Vagina (tissue), 2 donors: ENCODE measurements around the gene NCOR1. TPM values are rescaled to one million over a fixed set of nuclear protein-coding genes. Genes with fewer than 3 reads are reported as not detected.
A peak's percentile ranks its signal among the peaks of the same experiment; 100 is the strongest.
"Not testable (repeated sequence)": the region's sequence is repeated elsewhere in the genome, so short reads cannot be mapped to it uniquely, and the experiment has no call there.

Experiments
- DNase-seq, 2 donors: peaks; one replicate each; pipeline ENCODE4 v3.0.0-alpha.2; 2017; ENCODE audit errors: extremely low spot score in 2 of 2
- H3K27ac ChIP-seq: fragments of 200-600 bp; sonication (generic); one replicate; pipeline ENCODE4 v1.5.1; 2019
- H3K27me3 ChIP-seq: fragments of 200-600 bp; sonication (generic); one replicate; pipeline ENCODE4 v1.5.1; 2019
- H3K36me3 ChIP-seq, 2 donors: fragments of 200-600 bp; sonication (generic); one replicate each; pipeline ENCODE4 v1.5.1; 2017 to 2019
- H3K4me1 ChIP-seq: fragments of 200-600 bp; sonication (generic); one replicate; pipeline ENCODE4 v1.5.1; 2019
- H3K4me3 ChIP-seq, 2 donors: fragments of 200-600 bp; sonication (generic); 1 replicate in 1 of 2; 2 replicates in 1 of 2; pipeline ENCODE4 v1.5.1; 2016 to 2019
- H3K9me3 ChIP-seq: fragments of 200-600 bp; sonication (generic); one replicate; pipeline ENCODE4 v1.5.1; 2019
- POLR2A ChIP-seq, 2 donors: fragments of 450-650 bp; IDR thresholded peaks; one replicate each; pipeline ENCODE4 v1.6.1; 2017; ENCODE audit warnings: antibody characterized with exemption in 2 of 2, mild to moderate bottlenecking in 2 of 2, moderate library complexity in 2 of 2
- POLR2AphosphoS5 ChIP-seq, 2 donors: sonication (generic); formaldehyde crosslinking; IDR thresholded peaks; one replicate each; pipeline ENCODE4 v1.9.0; 2017; ENCODE audit warnings: antibody characterized with exemption in 2 of 2, mild to moderate bottlenecking in 2 of 2, low read depth in 1 of 2; ENCODE audit not compliant: insufficient read depth in 1 of 2
- intact Hi-C: fragments of 100-400 bp; cut with DNase I; formaldehyde crosslinking; loops from one replicate; pipeline ENCODE4 v1.15.1; 2023
- total RNA-seq: library from RNA; depleted of rRNA; stranded (reverse); fragments of >200 nt; gene quantifications from one replicate; pipeline ENCODE4 v1.2.3, GENCODE V29; 2016
- TF ChIP-seq, protein P1 (sequence below), 3 experiments: fragments of 450-650 bp in 2 of 3; fragments of 200-600 bp in 1 of 3; sonication (generic) in 1 of 3; IDR thresholded peaks; one replicate each; pipeline ENCODE4 v1.5.1; 2017 to 2019; ENCODE audit warnings: antibody characterized with exemption in 3 of 3, mild to moderate bottlenecking in 2 of 3, moderate library complexity in 2 of 3

Gene NCOR1
- total RNA-seq, 1 donor from 2014 or later, result 175 TPM

DNA sequence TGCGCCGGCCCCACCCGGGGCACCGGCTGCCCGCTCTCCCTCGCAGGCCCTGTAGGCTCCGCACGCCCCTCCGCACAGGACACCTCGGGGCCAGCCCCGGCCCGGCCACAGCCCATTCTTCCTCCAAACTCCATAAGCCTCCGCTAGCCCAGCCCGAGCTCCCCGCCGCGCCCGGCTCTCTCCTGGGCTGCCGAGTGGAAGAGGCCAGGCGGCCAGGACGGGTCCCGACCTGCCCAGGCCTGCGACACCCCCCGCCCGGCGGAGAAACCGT is 397 bp downstream of the NCOR1 start:
- DNase-seq, result no peak
- intact Hi-C loops, result no loop called here

DNA sequence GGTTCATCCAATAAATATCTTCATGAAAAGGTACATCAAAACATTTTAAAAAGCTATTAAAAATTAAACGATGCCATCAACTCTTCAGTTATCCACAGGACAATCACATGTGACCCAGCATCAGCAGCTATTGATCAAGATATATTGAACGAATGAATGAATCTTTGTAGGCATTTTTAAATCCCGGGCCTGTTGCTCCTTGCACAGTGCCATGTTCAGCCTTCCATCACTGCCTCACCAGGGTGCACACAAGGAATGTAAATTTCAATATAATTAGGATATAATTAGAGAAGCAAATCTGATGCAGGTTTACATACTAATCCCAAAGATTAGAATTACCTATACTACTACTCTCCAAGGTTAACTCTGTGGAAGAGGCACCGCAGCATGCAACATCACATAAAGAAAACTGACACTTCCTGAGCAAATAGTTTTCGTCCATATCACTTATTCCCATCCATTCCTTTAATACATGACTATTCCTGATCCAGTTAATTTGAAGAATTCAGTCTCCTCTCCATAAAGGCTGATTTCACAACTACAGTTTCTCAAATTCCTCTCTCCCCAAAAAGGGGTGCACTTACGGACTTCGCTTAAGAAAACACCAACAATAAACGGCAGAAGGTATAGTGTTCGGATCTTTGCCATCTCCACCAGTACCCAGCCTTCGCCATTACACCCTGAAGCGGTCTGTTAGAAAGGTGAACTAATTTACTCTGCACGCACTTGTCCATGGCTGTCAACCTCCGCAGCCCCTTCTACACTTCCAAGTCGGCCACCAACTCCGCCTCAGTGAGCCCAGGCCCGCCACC is 938 bp downstream of the NCOR1 start:
- Histone ChIP-seq H3K27me3 (no peaks in the 10 kb centered on the region), H3K4me3 (peak overlapping the region; percentile 98 to 100), H3K36me3 (no peaks in the 10 kb centered on the region), H3K9me3 (no peaks in the 10 kb centered on the region), H3K27ac (peak overlapping the region; percentile 98), H3K4me1 (peaks cover 58% of the 10 kb centered on the region)
- TF ChIP-seq POLR2A (IDR thresholded peaks at IDR 0.05) (no peak), POLR2AphosphoS5 (IDR thresholded peaks at IDR 0.05; ENCODE audit: insufficient read depth in 1 of 2, low read depth in 1 of 2) (no peak)
- TF ChIP-seq, protein P1, sequence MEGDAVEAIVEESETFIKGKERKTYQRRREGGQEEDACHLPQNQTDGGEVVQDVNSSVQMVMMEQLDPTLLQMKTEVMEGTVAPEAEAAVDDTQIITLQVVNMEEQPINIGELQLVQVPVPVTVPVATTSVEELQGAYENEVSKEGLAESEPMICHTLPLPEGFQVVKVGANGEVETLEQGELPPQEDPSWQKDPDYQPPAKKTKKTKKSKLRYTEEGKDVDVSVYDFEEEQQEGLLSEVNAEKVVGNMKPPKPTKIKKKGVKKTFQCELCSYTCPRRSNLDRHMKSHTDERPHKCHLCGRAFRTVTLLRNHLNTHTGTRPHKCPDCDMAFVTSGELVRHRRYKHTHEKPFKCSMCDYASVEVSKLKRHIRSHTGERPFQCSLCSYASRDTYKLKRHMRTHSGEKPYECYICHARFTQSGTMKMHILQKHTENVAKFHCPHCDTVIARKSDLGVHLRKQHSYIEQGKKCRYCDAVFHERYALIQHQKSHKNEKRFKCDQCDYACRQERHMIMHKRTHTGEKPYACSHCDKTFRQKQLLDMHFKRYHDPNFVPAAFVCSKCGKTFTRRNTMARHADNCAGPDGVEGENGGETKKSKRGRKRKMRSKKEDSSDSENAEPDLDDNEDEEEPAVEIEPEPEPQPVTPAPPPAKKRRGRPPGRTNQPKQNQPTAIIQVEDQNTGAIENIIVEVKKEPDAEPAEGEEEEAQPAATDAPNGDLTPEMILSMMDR (IDR thresholded peaks at IDR 0.05), result no peak
- intact Hi-C loops, result no loop called here
- peak in 1 of 2 donors; percentile 85 for DNase-seq

More for the DNA sequence above, 397 bp downstream of the NCOR1 start:
- no peaks in the 10 kb centered on the region for H3K27me3 ChIP-seq
- H3K4me1 ChIP-seq, result peaks cover 58% of the 10 kb centered on the region
- no peaks in the 10 kb centered on the region for H3K9me3 ChIP-seq
- no peaks in the 10 kb centered on the region for H3K36me3 ChIP-seq
- peak overlapping the region; percentile 98 to 100 for H3K4me3 ChIP-seq
- H3K27ac ChIP-seq, result peak overlapping the region; percentile 98
- TF ChIP-seq POLR2AphosphoS5 (IDR thresholded peaks at IDR 0.05; ENCODE audit: insufficient read depth in 1 of 2, low read depth in 1 of 2), result no peak
- no peak for TF ChIP-seq POLR2A (IDR thresholded peaks at IDR 0.05)
- TF ChIP-seq, protein P1 (IDR thresholded peaks at IDR 0.05), result no peak

DNA sequence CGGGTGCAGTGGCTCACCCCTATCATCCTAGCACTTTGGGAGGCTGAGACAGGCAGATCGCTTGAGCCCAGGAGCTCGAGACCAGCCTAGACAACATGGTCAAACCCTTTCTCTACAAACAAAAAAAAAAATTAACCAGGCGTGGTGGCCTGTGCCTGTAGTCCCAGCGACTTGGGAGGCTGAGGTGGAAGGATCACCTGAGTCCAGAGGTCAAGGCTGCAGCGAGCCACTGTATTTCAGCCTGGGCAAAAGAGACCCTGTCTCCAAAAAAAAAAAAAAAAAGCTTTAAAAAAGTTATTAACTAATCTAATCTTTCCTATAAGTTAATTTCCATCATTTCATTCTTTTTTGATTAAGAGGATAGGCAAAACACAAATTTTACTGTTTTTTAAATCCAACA is 2.5 kb downstream of the NCOR1 start:
- Histone ChIP-seq H3K9me3 (no peaks in the 10 kb centered on the region), H3K27ac (no peak overlapping the region), H3K4me1 (peaks cover 54% of the 10 kb centered on the region), H3K27me3 (no peaks in the 10 kb centered on the region), H3K36me3 (no peaks in the 10 kb centered on the region), H3K4me3 (no peak overlapping the region)
- DNase-seq, result no peak
- intact Hi-C loops, result no loop called here
- TF ChIP-seq, protein P1 (IDR thresholded peaks at IDR 0.05), result no peak
- TF ChIP-seq POLR2A (IDR thresholded peaks at IDR 0.05) (no peak), POLR2AphosphoS5 (IDR thresholded peaks at IDR 0.05; ENCODE audit: insufficient read depth in 1 of 2, low read depth in 1 of 2) (no peak)

DNA sequence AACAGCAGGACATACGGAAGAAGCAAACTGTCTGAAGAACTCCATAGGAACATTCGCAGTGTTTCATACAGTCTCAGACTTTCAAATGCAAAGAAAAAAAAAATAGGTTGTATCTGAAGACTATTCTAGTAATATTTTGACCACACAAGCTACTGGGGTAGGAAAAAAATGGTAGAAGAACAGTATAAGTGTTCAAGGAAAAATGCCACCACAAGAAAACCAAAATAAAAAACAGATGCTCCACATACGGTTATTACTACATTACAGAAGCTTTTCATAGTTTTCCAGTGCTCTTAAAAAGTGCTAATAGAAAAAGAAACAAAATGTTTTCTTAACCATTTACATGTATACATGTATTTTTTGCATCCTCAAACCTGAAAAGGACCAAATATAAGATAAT is 3.7 kb downstream of the NCOR1 start:
- TF ChIP-seq POLR2AphosphoS5 (IDR thresholded peaks at IDR 0.05; ENCODE audit: insufficient read depth in 1 of 2, low read depth in 1 of 2) (no peak), POLR2A (IDR thresholded peaks at IDR 0.05) (no peak)
- TF ChIP-seq, protein P1 (IDR thresholded peaks at IDR 0.05), result no peak
- intact Hi-C loops, result no loop called here

DNA sequence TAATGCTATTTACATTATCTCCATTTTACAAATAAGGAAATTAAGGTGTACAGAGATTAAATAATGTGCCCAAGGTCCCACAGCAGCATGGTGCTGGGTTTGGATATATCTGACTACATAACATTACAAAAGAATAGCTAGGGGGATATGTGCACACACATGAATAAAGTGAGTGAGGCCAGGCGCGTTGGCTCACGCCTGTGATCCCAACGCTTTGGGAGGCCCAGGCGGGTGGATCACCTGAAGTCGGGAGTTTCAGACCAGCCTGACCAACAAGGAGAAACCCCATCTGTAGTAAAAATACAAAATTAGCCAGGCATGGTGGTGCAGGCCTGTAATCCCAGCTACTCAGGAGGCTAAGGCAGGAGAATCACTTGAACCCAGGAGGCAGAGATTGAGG is 10.6 kb downstream of the NCOR1 start:
- peaks cover 56% of the 10 kb centered on the region for H3K4me1 ChIP-seq
- H3K27ac ChIP-seq, DNase-seq, H3K36me3 ChIP-seq, H3K4me3 ChIP-seq, intact Hi-C loops, H3K27me3 ChIP-seq, H3K9me3 ChIP-seq: not testable (repeated sequence)

More for the DNA sequence above, 3.7 kb downstream of the NCOR1 start:
- Histone ChIP-seq H3K4me3 (no peak overlapping the region), H3K27ac (no peak overlapping the region), H3K27me3 (no peaks in the 10 kb centered on the region), H3K36me3 (no peaks in the 10 kb centered on the region), H3K9me3 (no peaks in the 10 kb centered on the region), H3K4me1 (peaks cover 49% of the 10 kb centered on the region)
- DNase-seq, result no peak

DNA sequence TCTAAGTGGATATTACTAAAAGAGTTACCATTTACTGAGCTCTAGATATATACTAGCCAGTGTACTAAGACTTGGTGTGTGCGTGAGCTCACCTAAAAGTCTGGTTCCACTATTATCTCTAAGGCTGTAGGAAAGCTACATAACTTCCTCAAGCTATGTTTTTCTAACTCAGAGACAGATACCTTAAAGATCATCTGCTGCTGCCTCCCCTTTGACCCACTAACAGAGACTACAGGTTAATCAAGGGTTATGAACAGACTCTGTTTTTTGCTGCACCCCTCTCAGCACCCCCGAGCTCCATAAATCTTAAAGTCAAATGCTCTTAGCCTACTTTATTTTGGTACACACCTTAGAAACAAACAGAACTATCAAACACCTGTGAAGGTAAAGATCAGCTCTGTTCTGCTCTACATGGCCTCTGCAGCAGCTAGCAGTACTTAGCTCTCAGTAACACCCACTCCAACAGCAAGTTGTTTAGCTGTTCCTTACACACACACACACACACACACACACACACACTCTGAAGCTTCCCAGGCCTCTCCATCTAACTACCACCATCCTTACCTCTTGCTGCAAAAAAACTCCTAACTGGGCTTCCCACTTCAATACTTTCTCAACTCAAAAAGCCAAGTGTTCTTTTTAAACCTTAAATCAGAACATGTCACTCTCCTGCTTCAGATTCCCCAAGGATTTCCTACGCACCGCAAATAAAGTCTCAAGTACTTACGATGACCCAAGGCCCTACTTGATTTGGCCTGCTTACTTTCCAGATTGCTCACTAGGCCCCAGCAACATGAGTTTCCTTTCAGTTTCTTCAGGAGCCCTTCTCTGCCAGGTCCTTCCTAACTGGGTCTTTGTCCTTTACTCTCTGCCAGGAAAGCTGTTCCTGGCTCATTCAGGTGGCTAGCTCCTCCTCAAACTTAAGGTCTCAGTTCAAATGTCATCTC is 12.5 kb downstream of the NCOR1 start:
- H3K4me3 ChIP-seq, H3K27ac ChIP-seq, intact Hi-C loops, DNase-seq, H3K9me3 ChIP-seq, H3K36me3 ChIP-seq, H3K27me3 ChIP-seq: not testable (repeated sequence)
- peaks cover 66% of the 10 kb centered on the region for H3K4me1 ChIP-seq

DNA sequence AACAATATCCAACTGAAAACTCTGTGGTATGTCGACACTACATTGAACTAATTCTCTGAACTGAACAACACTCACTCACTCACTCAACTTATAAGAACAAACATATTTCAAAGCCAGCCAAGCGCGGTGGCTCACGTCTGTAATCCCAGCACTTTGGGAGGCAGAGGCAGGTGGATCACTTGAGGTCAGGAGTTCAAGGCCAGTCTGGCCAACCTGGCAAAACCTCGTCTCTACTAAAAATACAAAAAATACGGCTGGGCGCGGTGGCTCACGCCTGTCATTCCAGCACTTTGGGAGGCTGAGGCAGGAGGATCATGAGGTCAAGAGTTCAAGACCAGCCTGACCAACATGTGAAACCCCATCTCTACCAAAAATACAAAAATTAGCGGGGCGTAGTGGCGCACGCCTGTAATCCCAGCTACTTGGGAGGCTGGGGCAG is 13.6 kb downstream of the NCOR1 start:
- H3K4me3 ChIP-seq, intact Hi-C loops, H3K27me3 ChIP-seq, H3K36me3 ChIP-seq, H3K27ac ChIP-seq, H3K9me3 ChIP-seq, DNase-seq: not testable (repeated sequence)
- peaks cover 65% of the 10 kb centered on the region for H3K4me1 ChIP-seq
